ENCODE data around the gene FAM168A.
A peak's percentile ranks its signal among the peaks of the same experiment; 100 is the strongest.

The FAM168A gene

DNA sequence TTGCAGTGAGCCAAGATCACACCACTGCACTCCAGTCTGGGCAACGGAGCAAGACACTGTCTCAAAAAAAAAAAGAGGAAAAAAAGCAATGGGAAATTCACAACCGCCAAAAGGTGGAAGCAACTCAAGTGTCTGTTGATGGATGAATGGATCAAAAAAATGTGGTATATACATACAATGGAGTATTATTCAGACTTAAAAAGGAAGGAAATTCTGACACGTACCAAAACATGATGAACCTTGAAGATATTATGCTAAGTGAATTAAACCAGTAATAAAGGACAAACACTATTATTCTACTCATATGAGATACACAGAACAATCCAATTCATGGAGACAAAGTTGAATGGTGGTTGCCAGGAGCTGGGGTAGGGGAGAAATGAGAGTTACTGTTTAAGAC, 40.9 kb downstream of the FAM168A start:
- FAIRE-seq (no peak), DNase-seq (ENCODE audit: low spot score) (no peak)

DNA sequence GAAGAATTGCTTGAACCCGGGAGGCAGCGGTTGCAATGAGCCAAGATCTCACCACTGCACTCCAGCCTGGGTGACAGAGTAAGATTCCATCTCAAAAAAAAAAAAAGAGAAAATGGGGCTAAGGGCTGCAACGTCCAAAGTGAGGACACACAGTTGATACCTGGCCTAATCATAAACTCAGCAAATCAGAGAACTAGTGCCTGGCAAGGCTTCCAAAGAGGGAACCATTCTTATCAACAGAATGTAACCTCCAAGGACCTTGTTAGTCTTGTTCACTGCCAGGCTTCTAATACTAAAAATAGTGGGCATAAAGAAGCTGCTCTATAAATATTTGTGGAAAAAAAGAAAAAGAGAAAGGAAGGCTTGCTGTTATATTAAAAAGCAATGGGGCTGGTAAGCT, 42.3 kb downstream of the FAM168A start:
- FAIRE-seq (no peak), DNase-seq (ENCODE audit: low spot score) (no peak)

DNA sequence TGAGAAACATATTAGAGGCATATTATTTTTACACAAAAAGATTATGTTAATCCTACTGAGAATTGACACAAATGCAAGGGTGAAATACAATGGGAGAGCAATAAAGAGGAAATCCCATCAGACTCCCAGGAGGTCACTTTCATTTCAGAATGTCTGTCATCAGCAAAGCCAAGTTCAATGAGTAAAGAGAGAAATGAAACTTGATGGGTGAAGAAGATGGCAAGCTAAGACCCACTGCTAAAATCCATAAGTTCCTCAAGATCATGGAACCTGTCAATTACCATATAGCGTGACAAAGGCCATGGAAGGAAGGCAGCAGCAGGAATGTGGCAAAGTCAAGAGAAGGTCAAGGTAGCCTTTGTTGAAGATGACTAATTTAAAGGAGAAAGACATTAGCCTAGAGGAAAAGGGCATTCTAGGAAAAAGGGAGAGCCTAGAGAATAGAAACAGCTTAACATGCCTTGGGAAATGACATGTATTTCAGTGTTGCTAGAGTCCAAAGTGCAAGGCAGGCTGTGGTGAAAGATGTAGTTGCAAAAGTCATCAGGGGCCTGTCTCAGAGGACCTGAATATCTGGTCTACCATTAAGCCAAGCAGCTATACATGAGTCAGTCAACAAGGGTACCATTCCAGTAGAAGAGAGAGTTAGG, 43.1 kb downstream of the FAM168A start:
- DNase-seq (ENCODE audit: low spot score) (no peak), FAIRE-seq (no peak)

DNA sequence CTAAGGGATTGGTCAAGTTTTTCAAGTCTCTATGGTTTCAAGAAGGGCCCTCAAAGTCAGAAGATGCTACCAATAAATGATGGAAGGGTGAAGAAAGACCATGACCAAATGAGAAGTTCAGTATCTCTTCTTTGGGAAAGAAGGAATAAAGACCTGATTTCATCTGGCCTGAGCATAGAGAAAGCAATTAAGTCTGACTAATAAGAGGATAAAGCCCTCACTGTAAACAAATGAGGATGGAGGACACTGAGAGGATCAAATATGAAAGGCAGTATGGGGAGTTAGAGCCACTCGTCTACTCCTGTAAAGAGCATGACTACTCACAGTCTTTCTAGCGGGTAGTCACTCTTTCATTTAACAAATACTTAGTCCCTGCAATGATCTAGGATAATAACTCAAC, 44.6 kb downstream of the FAM168A start:
- DNase-seq (ENCODE audit: low spot score) = no peak
- FAIRE-seq = no peak

DNA sequence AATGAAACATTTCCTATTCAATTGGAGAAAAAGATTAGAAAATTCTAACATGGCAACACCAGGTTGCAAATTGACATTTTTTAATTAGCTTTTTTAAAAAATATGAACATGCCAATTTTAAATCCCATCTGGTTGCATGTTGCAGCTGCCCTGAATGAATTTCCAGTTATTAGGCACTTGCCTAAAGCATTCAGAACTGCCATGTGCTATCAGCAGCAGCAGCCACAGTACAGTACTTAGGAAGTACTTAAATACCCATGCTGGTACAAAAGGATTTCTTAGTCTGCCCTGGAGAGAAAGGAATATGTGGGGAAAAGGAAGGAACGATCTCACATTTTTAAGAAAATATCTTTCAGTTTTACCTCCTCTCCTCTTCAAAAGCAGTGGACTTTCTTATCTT, 46.2 kb downstream of the FAM168A start:
- no peak for FAIRE-seq

DNA sequence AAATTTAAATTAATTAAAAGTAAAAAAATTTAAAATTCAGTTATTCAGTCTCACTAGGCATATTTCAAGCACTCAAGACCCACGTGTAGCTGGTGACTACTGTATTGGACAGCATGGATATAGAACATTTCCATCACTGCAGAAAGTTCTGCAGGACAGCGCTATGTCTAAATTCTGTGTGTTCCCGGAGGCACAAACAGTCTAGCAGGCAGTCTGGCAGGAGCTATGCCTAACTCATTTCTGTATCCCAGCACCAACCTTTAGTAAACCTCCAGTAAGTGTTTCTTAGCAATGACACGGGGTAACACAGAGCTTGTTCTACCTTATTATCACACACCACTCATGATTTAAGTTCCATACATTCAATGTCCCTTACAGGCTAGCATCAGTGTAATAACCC, 48.5 kb downstream of the FAM168A start:
- FAIRE-seq (no peak), DNase-seq (ENCODE audit: low spot score) (no peak)

More for the DNA sequence above, 46.2 kb downstream of the FAM168A start:
- DNase-seq (ENCODE audit: low spot score) = no peak

DNA sequence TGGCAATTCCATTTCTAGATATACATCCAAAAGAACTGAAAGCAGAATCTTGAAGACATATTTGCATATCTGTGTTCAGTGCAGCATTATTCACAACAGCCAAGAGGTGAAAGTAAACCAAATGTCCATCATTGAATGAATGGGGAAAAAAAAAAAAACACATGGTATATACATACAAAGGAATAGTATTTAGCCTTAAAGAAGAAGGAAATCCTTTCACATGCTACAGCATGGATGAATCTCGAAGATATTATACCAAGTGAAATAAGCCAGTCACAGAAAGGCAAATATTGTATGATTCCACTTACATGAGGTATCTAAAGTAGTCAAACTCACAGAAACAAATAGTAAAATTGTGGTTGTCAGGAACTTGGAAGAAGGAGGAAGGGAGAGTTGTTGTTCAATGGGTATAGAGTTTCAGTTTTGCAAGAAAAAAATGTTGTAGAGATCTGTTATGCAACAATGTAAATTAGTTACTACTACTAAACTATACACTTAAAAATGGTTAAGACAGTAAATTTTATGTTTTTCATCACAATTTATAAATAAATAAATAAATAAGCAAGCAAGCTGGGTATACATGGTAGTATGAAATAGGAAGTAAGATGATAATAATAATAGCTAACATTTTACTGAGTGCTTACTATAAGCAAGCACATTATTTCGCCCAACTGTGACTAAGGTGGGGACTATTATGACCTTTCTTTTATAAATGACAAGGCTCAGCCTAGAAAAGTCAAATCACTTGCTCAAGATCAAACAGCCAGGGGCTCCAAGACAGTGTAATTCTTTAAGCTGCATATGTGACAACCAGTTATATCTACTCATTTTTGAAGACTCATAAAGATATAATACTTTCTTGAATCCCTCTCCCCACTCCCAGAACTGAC, 50.0 kb downstream of the FAM168A start:
- FAIRE-seq (no peak), DNase-seq (ENCODE audit: low spot score) (no peak)

DNA sequence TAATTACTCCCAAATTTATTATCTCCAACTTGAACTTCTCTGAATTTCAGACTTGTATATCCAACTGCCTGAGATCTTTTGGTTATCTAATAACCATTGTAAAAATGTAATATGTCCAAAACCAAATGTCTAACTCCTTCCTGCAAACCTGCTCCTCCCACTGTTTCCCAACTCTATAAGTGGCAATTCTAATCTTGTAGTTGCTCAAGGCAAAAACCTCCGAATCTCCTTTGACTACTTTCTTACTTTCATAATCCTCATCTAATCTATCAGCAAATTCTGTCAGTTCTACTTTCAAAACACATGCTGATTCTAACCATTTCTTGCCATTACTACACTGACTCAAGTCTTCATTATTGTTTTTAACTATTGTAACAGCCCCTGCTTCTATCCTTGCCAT, 55.7 kb downstream of the FAM168A start:
- FAIRE-seq = no peak
- DNase-seq (ENCODE audit: low spot score) = no peak

DNA sequence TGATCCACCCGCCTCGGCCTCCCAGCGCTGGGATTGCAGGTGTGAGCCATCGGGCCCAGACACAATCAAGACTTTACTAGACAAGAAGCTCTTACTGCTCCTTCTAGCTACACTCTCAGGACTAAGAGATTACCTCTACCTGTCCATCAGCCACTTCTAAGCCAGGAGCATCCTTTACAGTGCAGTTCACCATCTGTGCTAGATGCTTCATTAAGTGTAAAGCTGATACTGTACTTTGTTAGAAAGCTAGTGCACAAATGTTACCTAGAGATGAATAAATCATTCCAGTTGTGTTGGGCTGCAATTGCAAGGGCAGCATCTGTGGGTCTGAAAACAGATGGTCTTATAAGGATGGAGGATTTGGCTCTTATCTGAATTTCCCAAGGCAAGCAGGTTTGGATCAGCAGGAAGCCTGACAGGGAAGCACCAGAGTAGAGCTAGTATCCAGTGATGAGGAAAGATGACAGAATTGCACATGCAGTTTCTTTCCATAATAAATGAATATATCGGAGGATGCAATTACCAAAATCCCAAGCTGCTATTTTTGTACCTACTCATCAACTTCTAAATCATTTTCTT, 58.3 kb downstream of the FAM168A start:
- no peak for FAIRE-seq
- DNase-seq (ENCODE audit: low spot score) = no peak

DNA sequence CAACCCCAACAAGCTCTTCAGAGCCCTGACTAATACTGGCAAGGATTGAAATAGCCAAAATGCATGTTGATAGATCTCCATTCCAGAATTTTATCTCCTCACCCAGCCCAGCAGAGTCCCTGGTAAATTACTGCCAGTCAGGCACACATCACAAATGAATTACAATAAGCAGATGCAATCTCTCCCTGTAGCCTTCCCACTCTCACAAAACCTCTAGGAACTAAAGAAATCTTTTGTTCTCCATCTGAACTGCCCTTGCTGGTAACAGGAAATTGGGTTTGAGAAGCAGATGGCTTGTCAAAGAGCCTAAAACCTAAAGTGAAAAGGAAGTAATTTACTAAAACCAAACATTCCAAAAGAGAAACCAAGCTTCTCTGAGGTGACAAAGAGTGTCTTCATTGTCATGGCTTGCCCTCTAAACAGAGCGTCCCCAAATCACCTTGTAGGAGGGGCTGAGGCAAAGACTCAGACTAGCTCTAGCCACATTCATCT, 59.5 kb downstream of the FAM168A start:
- no peak for DNase-seq (ENCODE audit: low spot score)
- FAIRE-seq = no peak

DNA sequence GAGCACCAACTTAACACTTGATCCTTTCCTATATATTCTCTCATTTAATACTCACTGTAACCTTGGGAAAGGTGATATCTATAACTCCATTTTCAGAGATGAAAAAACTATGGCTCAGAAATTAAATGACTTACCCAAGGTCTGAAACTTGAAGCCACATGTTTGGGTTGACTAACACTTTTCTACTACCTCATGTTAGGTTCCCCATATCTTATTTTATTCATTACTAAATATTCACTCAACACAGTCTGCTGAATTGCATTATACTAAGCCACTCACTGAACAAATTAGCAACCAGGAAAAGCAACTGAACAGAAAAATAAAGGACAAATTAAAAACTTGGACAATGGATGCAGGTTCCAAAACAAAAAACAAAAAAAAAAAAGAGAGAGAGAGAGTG, 59.9 kb downstream of the FAM168A start:
- FAIRE-seq = no peak
- DNase-seq (ENCODE audit: low spot score) = no peak

DNA sequence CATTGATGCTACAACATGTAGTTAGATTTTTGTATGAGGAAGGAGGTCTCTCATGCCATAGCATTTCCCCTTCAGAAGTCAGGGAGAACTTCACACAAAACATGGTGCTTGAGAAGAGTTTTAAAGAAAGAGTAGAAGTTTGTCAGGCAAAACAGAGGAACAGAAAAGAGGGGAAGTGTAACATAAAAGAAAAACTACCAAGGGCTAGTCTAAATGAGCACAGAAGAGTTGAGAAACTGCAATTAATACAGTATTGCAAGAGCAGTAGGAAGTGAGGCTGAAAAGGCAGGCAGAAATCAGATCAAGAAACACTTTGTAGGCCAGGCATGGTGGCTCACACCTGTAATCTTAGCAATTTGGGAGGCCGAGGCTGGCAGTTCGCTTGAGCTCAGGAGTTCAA, 61.0 kb downstream of the FAM168A start:
- DNase-seq (ENCODE audit: low spot score) = no peak
- FAIRE-seq = no peak

DNA sequence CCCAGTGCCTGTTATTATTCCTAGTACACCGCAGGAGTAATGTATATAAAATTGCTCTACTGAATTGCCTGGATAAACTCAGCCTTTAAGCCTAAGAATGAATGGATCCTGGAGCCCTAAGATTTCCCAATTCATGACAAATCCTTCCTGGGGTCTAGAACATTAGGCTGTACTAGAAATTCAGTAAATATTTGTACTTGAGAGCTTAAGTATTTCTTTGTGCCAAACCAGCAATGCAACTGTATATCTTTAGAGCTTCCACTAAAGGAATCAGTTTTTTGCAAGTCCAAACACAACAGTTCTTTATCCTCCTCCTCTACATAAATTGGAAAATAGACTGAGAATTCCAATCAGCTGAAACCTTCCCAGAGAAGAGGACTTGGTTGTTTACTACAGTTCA, 65.6 kb downstream of the FAM168A start:
- DNase-seq (ENCODE audit: low spot score) (no peak), FAIRE-seq (no peak)

DNA sequence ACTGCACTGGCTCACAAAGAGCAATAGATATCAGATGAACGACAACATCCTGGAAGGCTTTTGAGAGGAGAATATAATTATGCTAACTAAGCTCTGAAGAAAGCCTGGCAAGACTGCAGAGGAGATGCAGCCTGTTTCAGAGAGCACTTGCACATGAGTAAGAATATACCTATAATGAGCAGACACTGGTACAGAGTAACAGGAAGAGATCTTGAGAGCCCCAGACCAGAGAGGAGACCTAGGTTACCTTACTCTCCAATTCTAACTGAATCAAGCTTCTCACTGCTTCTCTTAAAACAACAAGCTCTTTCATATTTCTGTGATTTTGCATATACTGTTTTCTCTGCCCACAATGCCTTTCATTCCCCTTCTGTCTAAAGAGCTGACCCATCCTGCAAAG, 66.5 kb downstream of the FAM168A start:
- DNase-seq (ENCODE audit: low spot score) (no peak), FAIRE-seq (no peak)

DNA sequence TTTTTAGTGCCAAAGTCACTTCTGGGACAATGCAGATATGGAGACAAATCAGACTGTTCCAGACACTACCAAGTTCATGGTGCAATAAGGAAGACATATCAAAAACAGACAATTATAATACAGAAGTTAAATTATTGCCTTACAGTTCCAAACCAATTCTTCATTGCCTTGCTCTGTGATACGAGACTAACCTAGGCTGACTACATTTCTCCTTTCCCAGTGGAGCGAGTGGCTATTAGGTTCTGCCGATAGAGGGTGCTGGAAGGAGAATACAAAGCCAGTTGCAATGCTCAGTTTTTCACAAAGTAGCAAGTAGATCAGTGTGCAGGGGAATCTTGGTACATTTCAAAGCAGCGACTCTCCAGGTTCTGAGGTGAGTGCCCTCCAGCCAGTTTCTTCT, 67.8 kb downstream of the FAM168A start:
- DNase-seq (ENCODE audit: low spot score) (no peak), FAIRE-seq (no peak)

DNA sequence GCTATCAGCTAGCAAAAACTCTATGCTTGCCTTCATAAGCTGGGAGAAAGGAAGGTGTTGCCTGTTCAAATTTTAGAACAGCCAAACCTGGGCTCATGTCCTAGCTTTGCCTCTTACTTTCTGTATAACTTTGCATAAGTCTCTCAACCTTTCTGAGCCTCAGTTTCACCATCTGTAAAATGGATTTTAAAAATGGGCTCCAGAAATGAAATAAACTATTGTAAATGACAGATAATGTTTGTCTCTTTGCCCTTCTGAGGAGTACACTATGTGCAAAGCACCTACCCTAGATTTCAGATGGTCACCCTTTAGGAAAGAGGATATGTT, 68.7 kb downstream of the FAM168A start:
- FAIRE-seq = no peak
- no peak for DNase-seq (ENCODE audit: low spot score)

DNA sequence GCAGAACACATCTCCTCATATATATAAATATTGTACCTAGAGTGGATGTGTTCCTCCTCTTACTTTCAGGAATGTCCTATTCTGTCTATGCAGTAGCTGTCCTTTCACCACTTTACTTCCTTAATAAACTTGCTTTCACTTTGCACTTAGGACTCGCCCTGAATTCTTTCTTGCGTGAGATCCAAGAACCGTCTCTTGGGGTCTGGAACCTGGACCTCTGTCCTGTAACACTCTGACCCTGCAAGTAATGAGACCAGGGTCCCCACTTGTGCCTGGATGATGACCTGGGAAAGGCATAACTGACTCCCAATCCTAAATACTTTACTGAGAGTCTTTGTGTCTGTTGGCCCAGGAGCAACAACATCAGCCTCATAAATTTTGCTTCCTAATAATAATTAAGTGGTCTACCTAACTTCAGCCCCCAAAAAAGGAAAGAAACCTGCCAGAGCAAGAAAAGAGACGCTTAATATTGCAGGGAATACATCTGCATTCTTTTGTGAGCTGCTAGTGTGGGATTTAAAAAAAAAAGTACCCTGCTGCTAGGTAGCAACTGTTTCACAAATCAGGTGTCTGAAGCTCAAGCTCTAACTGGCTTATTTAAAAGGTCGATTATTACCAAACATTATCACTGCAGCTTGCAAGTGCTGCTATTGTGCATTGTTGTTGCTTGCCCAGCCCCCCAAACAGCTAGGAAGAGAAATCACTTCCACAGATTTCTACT, 69.3 kb downstream of the FAM168A start:
- DNase-seq (ENCODE audit: low spot score) = no peak
- FAIRE-seq = no peak

DNA sequence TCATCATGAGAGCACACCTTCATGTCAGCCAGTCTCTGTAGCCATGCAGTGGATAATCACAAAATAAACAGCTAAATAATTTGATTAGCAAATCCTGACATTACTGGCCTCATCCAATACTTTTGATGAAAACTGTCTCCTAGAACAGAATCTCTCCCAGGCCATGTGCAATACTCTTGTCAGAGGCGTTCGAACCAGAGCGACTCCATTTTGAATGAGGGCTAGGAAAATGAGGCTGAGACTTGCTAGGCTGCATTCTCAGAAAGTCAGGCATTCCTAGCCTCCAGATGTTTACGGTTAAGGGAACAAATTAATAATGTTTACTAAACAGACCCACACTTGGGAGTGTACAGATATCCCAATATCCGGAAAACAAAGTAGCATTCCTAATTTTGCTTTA, 69.9 kb downstream of the FAM168A start:
- FAIRE-seq (no peak), DNase-seq (ENCODE audit: low spot score) (no peak)

DNA sequence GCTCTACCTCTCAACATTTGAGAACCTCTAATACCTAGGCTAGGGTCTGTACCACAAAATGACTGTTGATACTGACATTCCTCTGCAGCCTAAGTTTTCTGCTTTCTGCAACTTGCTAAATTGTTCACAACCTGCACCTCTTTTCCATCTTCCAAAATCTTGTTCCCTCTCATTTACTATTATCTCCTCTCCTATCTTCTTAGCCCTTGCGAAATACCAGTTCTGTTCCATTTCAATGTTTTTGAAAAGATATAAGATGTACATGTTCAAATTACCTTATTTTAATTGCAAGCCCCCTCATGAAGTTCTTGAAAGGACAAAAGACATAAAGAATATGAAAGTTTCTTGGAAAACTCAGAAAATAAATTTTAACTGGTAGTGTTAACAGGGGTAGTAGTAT, 72.3 kb downstream of the FAM168A start:
- no peak for FAIRE-seq
- no peak for DNase-seq (ENCODE audit: low spot score)

DNA sequence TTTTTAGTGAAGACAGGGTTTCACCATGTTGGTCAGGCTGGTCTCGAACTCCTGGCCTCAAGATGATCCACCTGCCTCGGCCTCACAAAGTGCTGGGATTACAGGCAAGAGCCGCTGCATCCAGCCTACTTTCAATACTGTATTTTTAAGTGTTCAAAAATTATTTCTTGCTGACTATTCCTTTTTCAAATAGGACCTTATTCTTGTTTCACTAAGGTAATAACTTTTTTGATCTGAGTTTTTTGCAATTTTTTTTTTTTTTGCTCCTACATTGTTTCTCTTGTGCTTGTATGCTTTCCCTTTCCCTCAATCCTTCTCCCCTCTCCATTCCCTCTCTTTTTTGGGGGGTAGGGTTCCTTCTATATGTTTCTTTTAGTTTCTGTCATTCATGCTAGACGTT, 73.1 kb downstream of the FAM168A start:
- FAIRE-seq = no peak

DNA sequence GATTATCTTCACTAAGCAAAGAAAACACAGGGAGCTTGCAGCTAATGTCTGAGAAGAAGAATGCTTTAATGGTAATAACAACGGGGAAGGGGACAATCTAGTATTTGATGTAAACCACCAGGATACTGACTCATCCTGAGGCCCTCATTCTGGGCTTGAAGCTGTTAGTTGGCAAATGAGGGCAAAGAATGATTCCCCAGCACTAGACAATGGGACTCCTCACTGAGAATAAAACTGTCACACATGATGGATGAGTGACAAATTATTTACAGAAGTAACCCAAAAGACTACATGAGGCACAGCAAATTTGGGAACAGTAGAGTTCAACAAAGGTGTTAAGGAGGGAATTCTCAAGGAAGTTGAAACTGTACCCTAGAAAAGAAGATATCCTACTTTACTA, 76.3 kb downstream of the FAM168A start:
- FAIRE-seq (peak; percentile 92), DNase-seq (ENCODE audit: low spot score) (peak; percentile 48)

More for the DNA sequence above, 73.1 kb downstream of the FAM168A start:
- no peak for DNase-seq (ENCODE audit: low spot score)
